ENCODE measurements around the gene NEURL3.

GRCh38 chr2:96484091-96484490 is 21.1 kb downstream of the NEURL3 start:
- TF ChIP-seq CTCF (IDR thresholded peaks at IDR 0.05) (no peak), POLR2A (IDR thresholded peaks at IDR 0.05) (no peak)

Data from testis (tissue), 2 donors.